Coronary artery (tissue), 2 donors: ENCODE measurements around the gene WASF1.

Source experiments
- DNase-seq: peaks from one replicate; pipeline ENCODE4 v3.0.0-alpha.2; 2017; ENCODE audit warnings: low spot score
- H3K27ac ChIP-seq, 2 donors: fragments of 200-600 bp; sonication (generic); one replicate each; pipeline ENCODE4 v1.5.1; 2016 to 2019
- H3K4me3 ChIP-seq: fragments of 200-600 bp; sonication (generic); 2 replicates; pipeline ENCODE4 v1.5.1; 2016; ENCODE audit warnings: mild to moderate bottlenecking, moderate library complexity
- CTCF ChIP-seq: fragments of 200-600 bp; sonication (generic); IDR thresholded peaks from one replicate; pipeline ENCODE4 v1.5.1; 2019; ENCODE audit warnings: antibody characterized with exemption

The WASF1 gene

GRCh38 chr6:110053395-110054240, 125.9 kb downstream of the WASF1 start:
- TF ChIP-seq CTCF: peak; percentile 45
- no peak overlapping the region for H3K27ac ChIP-seq
- peak; percentile 55 for DNase-seq
- no peak overlapping the region for H3K4me3 ChIP-seq

DNA sequence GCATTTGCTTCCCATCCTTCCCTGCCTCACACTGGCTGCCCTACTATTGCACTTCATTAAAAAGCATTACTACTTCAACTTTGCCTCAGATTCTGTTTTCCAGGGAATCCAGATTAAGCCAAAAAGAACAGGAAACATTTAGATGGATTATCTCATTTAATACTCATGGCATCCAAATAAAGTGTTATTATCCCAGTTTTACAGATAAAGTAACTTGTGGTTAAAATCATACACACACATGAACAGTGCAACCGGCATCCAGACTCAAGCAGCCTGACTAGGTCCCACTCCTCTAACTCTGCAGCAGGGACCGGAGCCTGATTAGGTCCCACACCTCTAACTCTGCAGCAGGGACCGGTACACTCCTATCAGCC, 129.0 kb downstream of the WASF1 start:
- no peak for DNase-seq
- no peak for TF ChIP-seq CTCF
- Histone ChIP-seq H3K4me3 (no peak overlapping the region), H3K27ac (no peak overlapping the region)
